ENCODE data around the gene DNAJB4. TPM values are rescaled to one million over a fixed set of nuclear protein-coding genes. Genes with fewer than 3 reads are reported as not detected.

The DNAJB4 gene
- total and polyA plus RNA-seq, 2 donors (not counting 1 experiment from before 2014, with no cell fraction given): 3.6 to 17.0 TPM

DNA sequence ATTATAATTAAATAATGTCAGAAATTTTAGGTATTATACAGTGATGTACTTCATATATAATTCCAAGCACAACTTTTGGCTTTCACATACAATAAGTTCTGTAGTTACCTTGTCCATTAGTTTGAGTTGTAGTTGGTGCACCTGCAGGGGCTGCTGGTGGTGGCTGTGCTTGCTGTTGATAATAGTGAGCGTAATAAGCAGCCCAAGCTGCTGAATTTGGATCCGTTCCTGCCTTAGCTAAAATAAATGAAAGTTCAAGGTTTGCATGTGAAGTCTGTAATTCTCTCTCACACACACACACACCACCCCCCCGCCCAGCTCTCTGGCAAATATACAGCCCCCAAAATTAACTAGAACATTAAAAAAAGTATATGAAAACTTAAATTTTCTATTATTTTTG, 48.3 kb upstream of the DNAJB4 start:
- DNase-seq: no peak
- CTCF ChIA-PET: interaction anchor here (1.0 to 1.2 kb wide), 3 partner anchors 16 to 157 kb away, joined by 3 read pairs; no protein-coding TSS in a partner anchor
- no peak for ATAC-seq (ENCODE audit: low read depth)
- TF ChIP-seq, protein P1, sequence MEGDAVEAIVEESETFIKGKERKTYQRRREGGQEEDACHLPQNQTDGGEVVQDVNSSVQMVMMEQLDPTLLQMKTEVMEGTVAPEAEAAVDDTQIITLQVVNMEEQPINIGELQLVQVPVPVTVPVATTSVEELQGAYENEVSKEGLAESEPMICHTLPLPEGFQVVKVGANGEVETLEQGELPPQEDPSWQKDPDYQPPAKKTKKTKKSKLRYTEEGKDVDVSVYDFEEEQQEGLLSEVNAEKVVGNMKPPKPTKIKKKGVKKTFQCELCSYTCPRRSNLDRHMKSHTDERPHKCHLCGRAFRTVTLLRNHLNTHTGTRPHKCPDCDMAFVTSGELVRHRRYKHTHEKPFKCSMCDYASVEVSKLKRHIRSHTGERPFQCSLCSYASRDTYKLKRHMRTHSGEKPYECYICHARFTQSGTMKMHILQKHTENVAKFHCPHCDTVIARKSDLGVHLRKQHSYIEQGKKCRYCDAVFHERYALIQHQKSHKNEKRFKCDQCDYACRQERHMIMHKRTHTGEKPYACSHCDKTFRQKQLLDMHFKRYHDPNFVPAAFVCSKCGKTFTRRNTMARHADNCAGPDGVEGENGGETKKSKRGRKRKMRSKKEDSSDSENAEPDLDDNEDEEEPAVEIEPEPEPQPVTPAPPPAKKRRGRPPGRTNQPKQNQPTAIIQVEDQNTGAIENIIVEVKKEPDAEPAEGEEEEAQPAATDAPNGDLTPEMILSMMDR (IDR thresholded peaks at IDR 0.05): no peak
- TF ChIP-seq EZH2 (IDR thresholded peaks at IDR 0.05; ENCODE audit: borderline replicate concordance, insufficient read depth, low read depth, low read length, poor library complexity, severe bottlenecking): no peak
- Histone ChIP-seq H3K9me3 (ENCODE audit: control extremely low read depth in 1 of 3, control insufficient read depth in 2 of 3, insufficient read depth in 1 of 3, low read length in 2 of 3) (no peaks in the 10 kb centered on the region), H3K79me2 (ENCODE audit: control insufficient read depth, insufficient read depth, low read length) (peaks cover 56% of the 10 kb centered on the region), H3K27ac (ENCODE audit: low read length in 2 of 2) (no peak overlapping the region), H2AFZ (ENCODE audit: insufficient read depth, low read depth, low read length, poor library complexity, severe bottlenecking) (no peak overlapping the region), H3K4me1 (ENCODE audit: control insufficient read depth in 2 of 2, insufficient read depth in 2 of 2, low read length in 2 of 2) (peaks cover 8 to 10% of the 10 kb centered on the region in 2 donors), H3K27me3 (replicated peaks in 1 of 4; ENCODE audit: control extremely low read depth in 1 of 4, control insufficient read depth in 3 of 4, insufficient read depth in 4 of 4, low read length in 3 of 4) (no peaks in the 10 kb centered on the region), H3K4me3 (ENCODE audit: control extremely low read depth in 1 of 5, extremely low read depth in 1 of 5, insufficient read depth in 1 of 5, low read depth in 2 of 5, low read length in 4 of 5) (no peak overlapping the region), H3K4me2 (replicated peaks; ENCODE audit: low read depth, low read length, poor library complexity, severe bottlenecking) (no peak overlapping the region), H3K36me3 (replicated peaks in 1 of 2; ENCODE audit: control extremely low read depth in 1 of 2, control insufficient read depth in 1 of 2, extremely low read depth in 1 of 2, insufficient read depth in 2 of 2, low read length in 1 of 2) (peaks cover 20 to 92% of the 10 kb centered on the region in 2 experiments), H4K20me1 (ENCODE audit: control insufficient read depth, insufficient read depth, low read length, poor library complexity, severe bottlenecking) (peaks cover 53% of the 10 kb centered on the region), H3K9ac (ENCODE audit: low read length) (no peak overlapping the region)
- Mint-ChIP-seq H3K4me3 (no peak overlapping the region), H3K27ac (no peak overlapping the region), H3K9me3 (ENCODE audit: insufficient read depth) (no peaks in the 10 kb centered on the region), H3K27me3 (no peaks in the 10 kb centered on the region), H3K4me1 (peaks cover 11% of the 10 kb centered on the region)
- intact Hi-C loops (cut with micrococcal nuclease): no loop called here
- POLR2A ChIA-PET: interaction anchor here (0.7 kb wide), 1 partner anchor 42 kb away, joined by 5 read pairs; no protein-coding TSS in a partner anchor
- no CpG with 5 or more reads among the region's 3 CpGs for WGBS (ENCODE audit: insufficient coverage)

DNA sequence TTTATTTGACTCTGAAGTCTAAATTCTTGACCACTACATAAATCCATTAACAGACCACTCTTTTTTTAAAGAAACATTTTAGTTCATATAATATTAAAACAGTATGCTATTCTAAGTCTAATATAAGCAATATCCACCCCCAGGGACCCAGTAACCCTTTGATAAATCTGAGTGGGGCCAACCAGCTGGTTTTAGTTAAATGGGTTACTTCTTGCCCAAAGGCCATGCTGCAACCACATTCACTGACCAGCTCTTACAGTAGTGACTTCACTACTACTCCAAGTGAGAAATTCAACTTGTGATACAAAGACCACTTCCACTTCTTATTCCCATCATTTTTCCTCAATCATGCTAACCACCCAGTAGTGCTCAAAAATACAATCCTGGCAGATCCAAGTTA, 46.3 kb upstream of the DNAJB4 start:
- CTCF ChIA-PET: no interaction called here
- H3K27ac ChIP-seq (ENCODE audit: low read length in 2 of 2): no peak overlapping the region
- POLR2A ChIA-PET: no interaction called here
- no peaks in the 10 kb centered on the region for H3K9me3 ChIP-seq (ENCODE audit: control extremely low read depth in 1 of 3, control insufficient read depth in 2 of 3, insufficient read depth in 1 of 3, low read length in 2 of 3)
- Mint-ChIP-seq H3K9me3 (ENCODE audit: insufficient read depth) (no peaks in the 10 kb centered on the region), H3K27me3 (no peaks in the 10 kb centered on the region), H3K4me3 (no peak overlapping the region), H3K4me1 (no peaks in the 10 kb centered on the region), H3K27ac (no peak overlapping the region)
- intact Hi-C loops (cut with micrococcal nuclease): no loop called here
- no peak overlapping the region for H3K4me2 ChIP-seq (replicated peaks; ENCODE audit: low read depth, low read length, poor library complexity, severe bottlenecking)
- peaks cover 49% of the 10 kb centered on the region for H3K79me2 ChIP-seq (ENCODE audit: control insufficient read depth, insufficient read depth, low read length)
- H3K36me3 ChIP-seq (replicated peaks in 1 of 2; ENCODE audit: control extremely low read depth in 1 of 2, control insufficient read depth in 1 of 2, extremely low read depth in 1 of 2, insufficient read depth in 2 of 2, low read length in 1 of 2): peaks cover 33 to 96% of the 10 kb centered on the region in 2 experiments
- no peaks in the 10 kb centered on the region for H3K4me1 ChIP-seq (ENCODE audit: control insufficient read depth in 2 of 2, insufficient read depth in 2 of 2, low read length in 2 of 2)
- ATAC-seq (ENCODE audit: low read depth) (no peak), DNase-seq (no peak)
- TF ChIP-seq EZH2 (IDR thresholded peaks at IDR 0.05; ENCODE audit: borderline replicate concordance, insufficient read depth, low read depth, low read length, poor library complexity, severe bottlenecking): no peak
- TF ChIP-seq, protein P1 (IDR thresholded peaks at IDR 0.05): no peak
- no peak overlapping the region for H3K9ac ChIP-seq (ENCODE audit: low read length)
- no peak overlapping the region for H3K4me3 ChIP-seq (ENCODE audit: control extremely low read depth in 1 of 5, extremely low read depth in 1 of 5, insufficient read depth in 1 of 5, low read depth in 2 of 5, low read length in 4 of 5)
- H3K27me3 ChIP-seq (replicated peaks in 1 of 4; ENCODE audit: control extremely low read depth in 1 of 4, control insufficient read depth in 3 of 4, insufficient read depth in 4 of 4, low read length in 3 of 4): no peaks in the 10 kb centered on the region
- no peak overlapping the region for H2AFZ ChIP-seq (ENCODE audit: insufficient read depth, low read depth, low read length, poor library complexity, severe bottlenecking)
- H4K20me1 ChIP-seq (ENCODE audit: control insufficient read depth, insufficient read depth, low read length, poor library complexity, severe bottlenecking): peaks cover 63% of the 10 kb centered on the region

Measured in B cell (primary cell).